Sigmoid colon (tissue), 4 donors: Measurements from ENCODE around the gene SCARB1.

ENCODE experiments used
- CTCF ChIP-seq, 4 experiments: fragments of 450-650 bp in 3 of 4; fragments of 200-600 bp in 1 of 4; IDR thresholded peaks; one replicate each; pipeline ENCODE4 v1.5.1; 2016 to 2019; ENCODE audit warnings: antibody characterized with exemption in 4 of 4, mild to moderate bottlenecking in 3 of 4, moderate library complexity in 2 of 4
- POLR2A ChIP-seq, 2 donors: fragments of 450-650 bp; IDR thresholded peaks; one replicate each; pipeline ENCODE4 v1.6.1; 2016; ENCODE audit warnings: antibody characterized with exemption in 2 of 2, mild to moderate bottlenecking in 2 of 2, moderate library complexity in 2 of 2
- POLR2AphosphoS5 ChIP-seq, 4 donors: sonication (generic); formaldehyde crosslinking; IDR thresholded peaks; one replicate each; pipeline ENCODE4 v1.6.1; 2017; ENCODE audit warnings: antibody characterized with exemption in 4 of 4

- TF ChIP-seq POLR2A (IDR thresholded peaks at IDR 0.05) (no peak), CTCF (IDR thresholded peaks at IDR 0.05) (no peak), POLR2AphosphoS5 (IDR thresholded peaks at IDR 0.05) (no peak)
Measured at GRCh38 chr12:124852911-124853427, 10.7 kb downstream of the SCARB1 start.
